ENCODE measurements around the gene FUS. TPM values are rescaled to one million over a fixed set of nuclear protein-coding genes. Genes with fewer than 3 reads are reported as not detected.

Gene FUS
- polyA plus RNA-seq, 2 donors, result 134 to 170 TPM

GRCh38 chr16:31223044-31223443, 43.1 kb downstream of the FUS start:
- peaks cover 4 to 8% of the 10 kb centered on the region in 2 donors for H3K4me1 ChIP-seq (ENCODE audit: control insufficient read depth in 2 of 2, insufficient read depth in 2 of 2, low read length in 1 of 2)
- no peaks in the 10 kb centered on the region for H3K27me3 ChIP-seq (ENCODE audit: control insufficient read depth in 1 of 2, insufficient read depth in 2 of 2, low read length in 2 of 2)
- no peak overlapping the region for H3K27ac ChIP-seq (ENCODE audit: low read depth in 2 of 2, low read length in 1 of 2)
- WGBS, 2 donors, result 87 to 94% methylated on average over 5 of the region's 5 CpGs
- no peak overlapping the region for H3K4me3 ChIP-seq (ENCODE audit: low read depth in 1 of 2, low read length in 2 of 2)
- H3K9me3 ChIP-seq (ENCODE audit: control insufficient read depth in 2 of 2, insufficient read depth in 1 of 2, low read depth in 1 of 2, low read length in 1 of 2), result no peaks in the 10 kb centered on the region
- no peaks in the 10 kb centered on the region for H3K36me3 ChIP-seq (ENCODE audit: control insufficient read depth in 2 of 2, insufficient read depth in 2 of 2, low read length in 1 of 2)

GRCh38 chr16:31224092-31224955, 44.4 kb downstream of the FUS start:
- Histone ChIP-seq H3K36me3 (ENCODE audit: control insufficient read depth in 2 of 2, insufficient read depth in 2 of 2, low read length in 1 of 2) (no peaks in the 10 kb centered on the region), H3K27ac (ENCODE audit: low read depth in 2 of 2, low read length in 1 of 2) (no peak overlapping the region), H3K27me3 (ENCODE audit: control insufficient read depth in 1 of 2, insufficient read depth in 2 of 2, low read length in 2 of 2) (peaks cover 1 to 3% of the 10 kb centered on the region in 2 donors), H3K4me3 (ENCODE audit: low read depth in 1 of 2, low read length in 2 of 2) (no peak overlapping the region), H3K4me1 (ENCODE audit: control insufficient read depth in 2 of 2, insufficient read depth in 2 of 2, low read length in 1 of 2) (peaks cover 4 to 8% of the 10 kb centered on the region in 2 donors), H3K9me3 (ENCODE audit: control insufficient read depth in 2 of 2, insufficient read depth in 1 of 2, low read depth in 1 of 2, low read length in 1 of 2) (no peaks in the 10 kb centered on the region)
- 81 to 82% methylated on average over 80 of the region's 80 CpGs for WGBS, 2 donors

- no peak overlapping the region for H3K27ac ChIP-seq (ENCODE audit: low read depth in 2 of 2, low read length in 1 of 2)
- H3K36me3 ChIP-seq (ENCODE audit: control insufficient read depth in 2 of 2, insufficient read depth in 2 of 2, low read length in 1 of 2), result no peaks in the 10 kb centered on the region
- H3K9me3 ChIP-seq (ENCODE audit: control insufficient read depth in 2 of 2, insufficient read depth in 1 of 2, low read depth in 1 of 2, low read length in 1 of 2), result no peaks in the 10 kb centered on the region
- no peak overlapping the region for H3K4me3 ChIP-seq (ENCODE audit: low read depth in 1 of 2, low read length in 2 of 2)
- peaks cover 3 to 4% of the 10 kb centered on the region in 2 donors for H3K27me3 ChIP-seq (ENCODE audit: control insufficient read depth in 1 of 2, insufficient read depth in 2 of 2, low read length in 2 of 2)
- WGBS, 2 donors, result 91 to 95% methylated on average over 3 of the region's 3 CpGs
- peaks cover 4 to 8% of the 10 kb centered on the region in 2 donors for H3K4me1 ChIP-seq (ENCODE audit: control insufficient read depth in 2 of 2, insufficient read depth in 2 of 2, low read length in 1 of 2)
Observed at GRCh38 chr16:31225193-31225592, 45.3 kb downstream of the FUS start.

- Histone ChIP-seq H3K4me1 (ENCODE audit: control insufficient read depth in 2 of 2, insufficient read depth in 2 of 2, low read length in 1 of 2) (peaks cover 0 to 4% of the 10 kb centered on the region in 2 donors), H3K27ac (ENCODE audit: low read depth in 2 of 2, low read length in 1 of 2) (no peak overlapping the region), H3K4me3 (ENCODE audit: low read depth in 1 of 2, low read length in 2 of 2) (no peak overlapping the region), H3K9me3 (ENCODE audit: control insufficient read depth in 2 of 2, insufficient read depth in 1 of 2, low read depth in 1 of 2, low read length in 1 of 2) (no peaks in the 10 kb centered on the region), H3K36me3 (ENCODE audit: control insufficient read depth in 2 of 2, insufficient read depth in 2 of 2, low read length in 1 of 2) (no peaks in the 10 kb centered on the region), H3K27me3 (ENCODE audit: control insufficient read depth in 1 of 2, insufficient read depth in 2 of 2, low read length in 2 of 2) (peaks cover 4 to 7% of the 10 kb centered on the region in 2 donors)
- WGBS, 2 donors, result 97 to 99% methylated on average over 4 of the region's 4 CpGs
Observed at GRCh38 chr16:31228206-31228605, 48.3 kb downstream of the FUS start.

- Histone ChIP-seq H3K27me3 (ENCODE audit: control insufficient read depth in 1 of 2, insufficient read depth in 2 of 2, low read length in 2 of 2) (peaks cover 4 to 7% of the 10 kb centered on the region in 2 donors), H3K9me3 (ENCODE audit: control insufficient read depth in 2 of 2, insufficient read depth in 1 of 2, low read depth in 1 of 2, low read length in 1 of 2) (no peaks in the 10 kb centered on the region), H3K4me1 (ENCODE audit: control insufficient read depth in 2 of 2, insufficient read depth in 2 of 2, low read length in 1 of 2) (no peaks in the 10 kb centered on the region), H3K27ac (ENCODE audit: low read depth in 2 of 2, low read length in 1 of 2) (no peak overlapping the region), H3K4me3 (ENCODE audit: low read depth in 1 of 2, low read length in 2 of 2) (no peak overlapping the region), H3K36me3 (ENCODE audit: control insufficient read depth in 2 of 2, insufficient read depth in 2 of 2, low read length in 1 of 2) (no peaks in the 10 kb centered on the region)
- WGBS, 2 donors, result 39% methylated on average over 10 of the region's 10 CpGs
Observed at GRCh38 chr16:31229501-31229900, 49.6 kb downstream of the FUS start.

- WGBS, 2 donors, result 80 to 88% methylated on average over 4 of the region's 4 CpGs
- Histone ChIP-seq H3K4me3 (ENCODE audit: low read depth in 1 of 2, low read length in 2 of 2) (no peak overlapping the region), H3K9me3 (ENCODE audit: control insufficient read depth in 2 of 2, insufficient read depth in 1 of 2, low read depth in 1 of 2, low read length in 1 of 2) (no peaks in the 10 kb centered on the region), H3K4me1 (ENCODE audit: control insufficient read depth in 2 of 2, insufficient read depth in 2 of 2, low read length in 1 of 2) (no peaks in the 10 kb centered on the region), H3K27me3 (ENCODE audit: control insufficient read depth in 1 of 2, insufficient read depth in 2 of 2, low read length in 2 of 2) (no peaks in the 10 kb centered on the region), H3K27ac (ENCODE audit: low read depth in 2 of 2, low read length in 1 of 2) (no peak overlapping the region), H3K36me3 (ENCODE audit: control insufficient read depth in 2 of 2, insufficient read depth in 2 of 2, low read length in 1 of 2) (no peaks in the 10 kb centered on the region)
Observed at GRCh38 chr16:31238041-31238440, 58.1 kb downstream of the FUS start.

Other genes starting within 250 kb of the FUS start
- gene ORAI3, start 231.1 kb upstream of the FUS start, polyA plus RNA-seq, result 10 to 100 TPM in 1 of 2 donors, 1 to 10 TPM in 1; 8.5 to 11.6 TPM
- 1 to 10 TPM; 6.8 to 9.6 TPM for gene SETD1A, start 222.4 kb upstream of the FUS start, polyA plus RNA-seq
- gene HSD3B7, start 194.9 kb upstream of the FUS start, polyA plus RNA-seq, result 10 to 100 TPM in 1 of 2 donors, 1 to 10 TPM in 1; 6.6 to 12.1 TPM
- gene STX1B, start 169.5 kb upstream of the FUS start, polyA plus RNA-seq, result 1 to 10 TPM in 1 of 2 donors, under 1 TPM in 1; 0.29 to 1.6 TPM
- 10 to 100 TPM; 49.7 to 54.1 TPM for gene STX4, start 146.6 kb upstream of the FUS start, polyA plus RNA-seq
- gene ZNF668, start 105.9 kb upstream of the FUS start, polyA plus RNA-seq, result 1 to 10 TPM; 5.8 to 6.6 TPM
- 1 to 10 TPM; 3.4 to 8.1 TPM for gene ZNF646, start 105.7 kb upstream of the FUS start, polyA plus RNA-seq
- 1 to 10 TPM in 1 of 2 donors, under 1 TPM in 1; 1.00 to 2.9 TPM for gene PRSS53, start 91.2 kb upstream of the FUS start, polyA plus RNA-seq
- 10 to 100 TPM; 18.5 to 39.2 TPM for gene VKORC1, start 85.3 kb upstream of the FUS start, polyA plus RNA-seq
- gene BCKDK, start 71.8 kb upstream of the FUS start, polyA plus RNA-seq, result 10 to 100 TPM; 13.0 to 23.1 TPM
- gene KAT8, start 62.5 kb upstream of the FUS start, polyA plus RNA-seq, result 10 to 100 TPM; 28.3 to 33.6 TPM
- gene PRSS8, start 44.4 kb upstream of the FUS start, polyA plus RNA-seq, result 100 to 1,000 TPM in 1 of 2 donors, 10 to 100 TPM in 1; 64.3 to 201 TPM
- gene PRSS36, start 30.1 kb upstream of the FUS start, polyA plus RNA-seq, result 1 to 10 TPM; 1.7 to 2.4 TPM
- gene PYCARD, start 22.6 kb downstream of the FUS start, polyA plus RNA-seq, result 10 to 100 TPM; 51.7 to 79.2 TPM
- gene TRIM72, start 34.0 kb downstream of the FUS start, polyA plus RNA-seq, result under 1 TPM; 0.02 to 0.04 TPM
- not detected for gene PYDC1, start 37.0 kb downstream of the FUS start, polyA plus RNA-seq
- gene ITGAM, start 79.8 kb downstream of the FUS start, polyA plus RNA-seq, result under 1 TPM; 0.44 to 0.57 TPM
- 1 to 10 TPM; 1.1 to 1.5 TPM for gene ITGAX, start 175.0 kb downstream of the FUS start, polyA plus RNA-seq
- under 1 TPM in 1 of 2 donors, not detected in 1; 0.02 TPM for gene ITGAD, start 213.2 kb downstream of the FUS start, polyA plus RNA-seq
- under 1 TPM; 0.24 to 0.53 TPM for gene COX6A2, start 248.2 kb downstream of the FUS start, polyA plus RNA-seq